ENCODE measurements around the gene GPC6. TPM values are rescaled to one million over a fixed set of nuclear protein-coding genes. Genes with fewer than 3 reads are reported as not detected.
A peak's percentile ranks its signal among the peaks of the same experiment; 100 is the strongest.

The GPC6 gene
- total and polyA plus RNA-seq, 2 experiments from 2014 or later = 14.4 to 20.8 TPM

GRCh38 chr13:94415500-94416237 is 1189.1 kb downstream of the GPC6 start:
- Histone ChIP-seq H3K4me3 (no peak overlapping the region), H3K4me1 (ENCODE audit: insufficient read depth) (no peaks in the 10 kb centered on the region; the same call in 1 of the 2 replicates), H3K36me3 (ENCODE audit: low read depth) (no peaks in the 10 kb centered on the region), H3K9me3 (ENCODE audit: low read depth) (no peaks in the 10 kb centered on the region), H3K79me2 (ENCODE audit: insufficient read depth) (no peaks in the 10 kb centered on the region), H3K4me2 (ENCODE audit: unreplicated experiment) (no peak overlapping the region), H2AFZ (no peak overlapping the region), H3K9ac (no peak overlapping the region), H4K20me1 (ENCODE audit: insufficient read depth) (no peaks in the 10 kb centered on the region), H3F3A (ENCODE audit: insufficient read depth) (peaks cover 16% of the 10 kb centered on the region; the same call in 1 of the 2 replicates), H3K9me2 (ENCODE audit: insufficient read depth) (no peaks in the 10 kb centered on the region), H3K27ac (no peak overlapping the region), H3K27me3 (replicated peaks; ENCODE audit: insufficient read depth) (peaks cover 17% of the 10 kb centered on the region)
- no peak for TF ChIP-seq EZH2phosphoT487 (IDR thresholded peaks at IDR 0.05; ENCODE audit: insufficient read depth, low read depth)
- TF ChIP-seq EZH2 (IDR thresholded peaks at IDR 0.05; ENCODE audit: insufficient read depth, poor library complexity, severe bottlenecking) = no peak
- DNase-seq = no peak
- in situ Hi-C loops (cut with MboI) = no loop called here
- WGBS, 2 experiments (ENCODE audit: low coverage in 1 of 2, low lambda C conversion rate in 2 of 2, missing lambda C conversion rate in 2 of 2) = 58 to 64% methylated on average over 7 of the region's 7 CpGs

- Histone ChIP-seq H2AFZ (no peak overlapping the region), H3K27ac (no peak overlapping the region), H3F3A (ENCODE audit: insufficient read depth) (peaks cover 16% of the 10 kb centered on the region; the same call in 1 of the 2 replicates), H3K9ac (no peak overlapping the region), H3K4me3 (no peak overlapping the region), H3K4me2 (ENCODE audit: unreplicated experiment) (no peak overlapping the region), H3K9me3 (ENCODE audit: low read depth) (no peaks in the 10 kb centered on the region), H3K4me1 (ENCODE audit: insufficient read depth) (no peaks in the 10 kb centered on the region; the same call in 1 of the 2 replicates), H4K20me1 (ENCODE audit: insufficient read depth) (no peaks in the 10 kb centered on the region), H3K27me3 (replicated peaks; ENCODE audit: insufficient read depth) (peaks cover 17% of the 10 kb centered on the region), H3K9me2 (ENCODE audit: insufficient read depth) (no peaks in the 10 kb centered on the region), H3K79me2 (ENCODE audit: insufficient read depth) (no peaks in the 10 kb centered on the region), H3K36me3 (ENCODE audit: low read depth) (no peaks in the 10 kb centered on the region)
- TF ChIP-seq EZH2phosphoT487 (IDR thresholded peaks at IDR 0.05; ENCODE audit: insufficient read depth, low read depth) (no peak), EZH2 (IDR thresholded peaks at IDR 0.05; ENCODE audit: insufficient read depth, poor library complexity, severe bottlenecking) (no peak)
- in situ Hi-C loops (cut with MboI) = no loop called here
- 45 to 50% methylated on average over 7 of the region's 7 CpGs for WGBS, 2 experiments (ENCODE audit: low coverage in 1 of 2, low lambda C conversion rate in 2 of 2, missing lambda C conversion rate in 2 of 2)
- peak; percentile 43 for DNase-seq
Observed at GRCh38 chr13:94416454-94417080, 1190.0 kb downstream of the GPC6 start.

DNA sequence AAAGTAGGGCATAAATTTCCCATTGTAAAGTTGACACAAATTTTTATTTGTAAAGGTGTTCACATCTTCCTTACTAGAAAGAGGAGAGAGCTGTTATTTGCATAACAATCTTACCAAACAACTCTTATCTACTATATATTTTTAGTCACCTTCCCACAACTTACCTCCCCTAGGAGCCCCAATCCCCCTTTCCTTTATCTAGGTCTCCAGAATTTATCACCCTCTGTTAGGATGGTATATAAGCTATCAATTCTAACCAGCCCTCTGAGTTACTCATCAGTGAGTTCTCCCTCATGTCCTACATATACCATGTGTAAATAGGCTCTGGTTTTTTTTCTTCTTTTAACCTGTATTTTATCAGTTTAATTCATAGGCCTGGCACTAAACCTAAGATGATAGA is 1190.7 kb downstream of the GPC6 start:
- Histone ChIP-seq H2AFZ (no peak overlapping the region), H3K4me1 (ENCODE audit: insufficient read depth) (no peaks in the 10 kb centered on the region; the same call in 1 of the 2 replicates), H3K9me3 (ENCODE audit: low read depth) (no peaks in the 10 kb centered on the region), H3K4me3 (no peak overlapping the region), H4K20me1 (ENCODE audit: insufficient read depth) (no peaks in the 10 kb centered on the region), H3F3A (ENCODE audit: insufficient read depth) (peaks cover 16% of the 10 kb centered on the region; the same call in 1 of the 2 replicates), H3K9me2 (ENCODE audit: insufficient read depth) (no peaks in the 10 kb centered on the region), H3K79me2 (ENCODE audit: insufficient read depth) (no peaks in the 10 kb centered on the region), H3K27me3 (replicated peaks; ENCODE audit: insufficient read depth) (peaks cover 17% of the 10 kb centered on the region), H3K9ac (no peak overlapping the region), H3K36me3 (ENCODE audit: low read depth) (no peaks in the 10 kb centered on the region), H3K4me2 (ENCODE audit: unreplicated experiment) (no peak overlapping the region), H3K27ac (no peak overlapping the region)
- TF ChIP-seq EZH2 (IDR thresholded peaks at IDR 0.05; ENCODE audit: insufficient read depth, poor library complexity, severe bottlenecking) = no peak
- no peak for TF ChIP-seq EZH2phosphoT487 (IDR thresholded peaks at IDR 0.05; ENCODE audit: insufficient read depth, low read depth)
- DNase-seq = no peak
- in situ Hi-C loops (cut with MboI) = no loop called here

DNA sequence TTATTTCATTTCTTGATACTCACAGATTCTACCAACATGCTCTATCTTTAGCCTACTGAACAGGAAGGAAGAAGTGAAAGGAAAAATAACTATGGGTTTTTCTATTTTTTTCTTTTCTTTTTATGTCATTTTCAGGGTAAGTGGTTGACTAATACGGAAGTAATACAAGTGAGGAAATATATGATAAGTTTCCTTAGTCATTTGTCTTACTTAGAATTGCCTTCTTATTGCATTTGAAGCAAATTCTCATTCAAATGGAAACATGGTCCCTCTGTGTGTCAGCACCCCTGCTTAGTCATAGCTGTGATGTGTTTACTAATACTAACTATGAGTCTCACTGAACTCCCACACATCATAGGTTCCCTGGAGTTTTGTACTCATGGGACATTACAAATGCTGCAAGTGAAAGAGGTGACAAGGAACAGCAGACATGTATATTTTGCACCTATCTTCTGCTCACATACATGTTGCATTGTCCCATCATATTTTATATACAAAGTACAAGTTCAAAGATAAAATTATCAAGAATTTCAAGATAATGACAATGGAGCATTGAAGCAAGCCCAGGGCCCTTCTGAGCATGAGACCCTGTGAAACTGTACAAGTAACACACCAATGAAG is 1192.8 kb downstream of the GPC6 start:
- H3K27ac ChIP-seq = peak overlapping the region; percentile 5; the same call in 1 of the 2 replicates
- no peaks in the 10 kb centered on the region; the same call in 1 of the 2 replicates for H3K4me1 ChIP-seq (ENCODE audit: insufficient read depth)
- peaks cover 16% of the 10 kb centered on the region; the same call in 1 of the 2 replicates for H3F3A ChIP-seq (ENCODE audit: insufficient read depth)
- no peaks in the 10 kb centered on the region for H3K9me2 ChIP-seq (ENCODE audit: insufficient read depth)
- 0 out of 2 replicates have a peak, but pooled peaks have one; percentile 27 for TF ChIP-seq EZH2phosphoT487 (IDR thresholded peaks at IDR 0.05; ENCODE audit: insufficient read depth, low read depth)
- TF ChIP-seq EZH2 (IDR thresholded peaks at IDR 0.05; ENCODE audit: insufficient read depth, poor library complexity, severe bottlenecking) = no peak
- 0 out of 2 replicates have a peak, but pooled peaks cover 10% of the 10 kb centered on the region for H3K27me3 ChIP-seq (replicated peaks; ENCODE audit: insufficient read depth)
- no peak overlapping the region for H3K9ac ChIP-seq
- peak overlapping the region; percentile 31 for H3K4me2 ChIP-seq (ENCODE audit: unreplicated experiment)
- H3K36me3 ChIP-seq (ENCODE audit: low read depth) = no peaks in the 10 kb centered on the region
- peak; percentile 87 for DNase-seq
- 0 to 2% methylated on average over 1 of the region's 1 CpG for WGBS, 2 experiments (ENCODE audit: low coverage in 1 of 2, low lambda C conversion rate in 2 of 2, missing lambda C conversion rate in 2 of 2)
- H3K9me3 ChIP-seq (ENCODE audit: low read depth) = no peaks in the 10 kb centered on the region
- no peaks in the 10 kb centered on the region for H3K79me2 ChIP-seq (ENCODE audit: insufficient read depth)
- no peak overlapping the region for H3K4me3 ChIP-seq
- in situ Hi-C loops (cut with MboI) = no loop called here
- no peak overlapping the region for H2AFZ ChIP-seq
- no peaks in the 10 kb centered on the region for H4K20me1 ChIP-seq (ENCODE audit: insufficient read depth)

Data from GM23248 (cell line).